PFSK-1 (cell line): ENCODE results near the gene WBP11.

Source experiments
- FOXP2 ChIP-seq: optimal IDR thresholded peaks from 2 replicates; pipeline ENCODE3; 2011; ENCODE audit warnings: borderline replicate concordance, control low read depth, inconsistent platforms; ENCODE audit not compliant: insufficient read depth; ENCODE audit errors: extremely low read length, extremely low read depth
- POLR2AphosphoS5 ChIP-seq: IDR thresholded peaks from 2 replicates; pipeline ENCODE4 v1.6.1; 2012; ENCODE audit warnings: low read depth, mild to moderate bottlenecking, control low read depth, low read length, moderate library complexity
- SIN3A ChIP-seq: IDR thresholded peaks from 2 replicates; pipeline ENCODE4 v1.6.1; 2012; ENCODE audit warnings: mild to moderate bottlenecking, low read length, moderate library complexity, borderline replicate concordance; ENCODE audit not compliant: insufficient read depth
- TAF1 ChIP-seq: IDR thresholded peaks from 2 replicates; pipeline ENCODE4 v1.6.1; 2012; ENCODE audit warnings: low read length, control low read depth, borderline replicate concordance; ENCODE audit not compliant: insufficient read depth
- TF ChIP-seq, protein P1 (sequence below), 2 experiments: IDR thresholded peaks; 2 replicates each; pipeline versions ENCODE4 v1.6.1 to v1.8.0; 2011 to 2012; ENCODE audit warnings: low read depth in 2 of 2, low read length in 2 of 2, control low read depth in 1 of 2, inconsistent platforms in 1 of 2, mild to moderate bottlenecking in 1 of 2, moderate library complexity in 1 of 2; ENCODE audit not compliant: insufficient read depth in 1 of 2

DNA sequence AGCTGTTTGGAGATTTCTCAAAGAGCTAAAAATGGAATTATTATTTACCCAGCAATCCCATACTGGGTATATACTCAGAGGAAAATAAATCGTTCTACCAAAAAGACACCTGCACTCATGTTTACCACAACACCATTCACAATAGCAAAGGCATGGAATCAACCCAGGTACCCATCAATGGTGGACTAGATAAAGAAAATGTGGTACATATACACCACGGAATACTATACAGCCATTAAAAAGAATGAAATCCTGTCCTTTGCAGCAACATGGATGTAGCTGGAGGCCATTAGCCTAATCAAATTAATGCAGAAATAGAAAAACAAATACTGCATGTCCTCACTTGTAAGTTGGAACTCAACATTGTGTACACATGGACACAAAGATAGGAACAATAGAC, 37.9 kb downstream of the WBP11 start:
- TF ChIP-seq FOXP2 (no peak), POLR2AphosphoS5 (no peak), SIN3A (no peak), TAF1 (no peak)
- TF ChIP-seq, protein P1, sequence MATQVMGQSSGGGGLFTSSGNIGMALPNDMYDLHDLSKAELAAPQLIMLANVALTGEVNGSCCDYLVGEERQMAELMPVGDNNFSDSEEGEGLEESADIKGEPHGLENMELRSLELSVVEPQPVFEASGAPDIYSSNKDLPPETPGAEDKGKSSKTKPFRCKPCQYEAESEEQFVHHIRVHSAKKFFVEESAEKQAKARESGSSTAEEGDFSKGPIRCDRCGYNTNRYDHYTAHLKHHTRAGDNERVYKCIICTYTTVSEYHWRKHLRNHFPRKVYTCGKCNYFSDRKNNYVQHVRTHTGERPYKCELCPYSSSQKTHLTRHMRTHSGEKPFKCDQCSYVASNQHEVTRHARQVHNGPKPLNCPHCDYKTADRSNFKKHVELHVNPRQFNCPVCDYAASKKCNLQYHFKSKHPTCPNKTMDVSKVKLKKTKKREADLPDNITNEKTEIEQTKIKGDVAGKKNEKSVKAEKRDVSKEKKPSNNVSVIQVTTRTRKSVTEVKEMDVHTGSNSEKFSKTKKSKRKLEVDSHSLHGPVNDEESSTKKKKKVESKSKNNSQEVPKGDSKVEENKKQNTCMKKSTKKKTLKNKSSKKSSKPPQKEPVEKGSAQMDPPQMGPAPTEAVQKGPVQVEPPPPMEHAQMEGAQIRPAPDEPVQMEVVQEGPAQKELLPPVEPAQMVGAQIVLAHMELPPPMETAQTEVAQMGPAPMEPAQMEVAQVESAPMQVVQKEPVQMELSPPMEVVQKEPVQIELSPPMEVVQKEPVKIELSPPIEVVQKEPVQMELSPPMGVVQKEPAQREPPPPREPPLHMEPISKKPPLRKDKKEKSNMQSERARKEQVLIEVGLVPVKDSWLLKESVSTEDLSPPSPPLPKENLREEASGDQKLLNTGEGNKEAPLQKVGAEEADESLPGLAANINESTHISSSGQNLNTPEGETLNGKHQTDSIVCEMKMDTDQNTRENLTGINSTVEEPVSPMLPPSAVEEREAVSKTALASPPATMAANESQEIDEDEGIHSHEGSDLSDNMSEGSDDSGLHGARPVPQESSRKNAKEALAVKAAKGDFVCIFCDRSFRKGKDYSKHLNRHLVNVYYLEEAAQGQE (IDR thresholded peaks at IDR 0.05; ENCODE audit: insufficient read depth in 1 of 2, low read depth in 2 of 2, low read length in 2 of 2), result no peak
